HepG2 (cell line): ENCODE results near the gene SORBS2. TPM values are rescaled to one million over a fixed set of nuclear protein-coding genes. Genes with fewer than 3 reads are reported as not detected.

Experiments
- FLYWCH1 ChIP-seq: sonication (generic); formaldehyde crosslinking; IDR thresholded peaks from 2 replicates; pipeline ENCODE4 v1.8.1; 2023; ENCODE audit warnings: mild to moderate bottlenecking, missing genetic modification reagents
- JUNB ChIP-seq: sonication (generic); formaldehyde crosslinking; IDR thresholded peaks from 2 replicates; pipeline ENCODE4 v1.8.0; 2022; ENCODE audit warnings: missing genetic modification reagents, mild to moderate bottlenecking, borderline replicate concordance
- MXD4 ChIP-seq: IDR thresholded peaks from 2 replicates; pipeline ENCODE4 v1.6.1; 2016; ENCODE audit warnings: mild to moderate bottlenecking, missing biosample characterization, missing genetic modification reagents
- PATZ1 ChIP-seq: sonication (generic); formaldehyde crosslinking; IDR thresholded peaks from 2 replicates; pipeline ENCODE4 v1.4.0; 2020; ENCODE audit warnings: missing genetic modification reagents
- SP140L ChIP-seq: sonication (generic); formaldehyde crosslinking; IDR thresholded peaks from 2 replicates; pipeline ENCODE4 v1.4.0; 2020; ENCODE audit warnings: missing genetic modification reagents, borderline replicate concordance
- SRF ChIP-seq: IDR thresholded peaks from 2 replicates; pipeline ENCODE4 v1.6.1; 2011; ENCODE audit warnings: mild to moderate bottlenecking, low read depth, low read length, moderate library complexity
- TARDBP ChIP-seq: sonication (generic); formaldehyde crosslinking; IDR thresholded peaks from 2 replicates; pipeline ENCODE4 v1.8.0; 2022; ENCODE audit warnings: mild to moderate bottlenecking, missing genetic modification reagents
- TCF7 ChIP-seq: sonication (generic); IDR thresholded peaks from 2 replicates; pipeline ENCODE4 v1.6.1; 2016; ENCODE audit warnings: antibody characterized with exemption, low read depth
- TEF ChIP-seq: sonication (generic); formaldehyde crosslinking; IDR thresholded peaks from 2 replicates; pipeline ENCODE4 v1.5.0; 2020; ENCODE audit warnings: missing genetic modification reagents
- ZNF18 ChIP-seq: sonication (generic); formaldehyde crosslinking; IDR thresholded peaks from 2 replicates; pipeline ENCODE4 v1.8.0; 2022; ENCODE audit warnings: mild to moderate bottlenecking, missing genetic modification reagents; ENCODE audit not compliant: insufficient replicate concordance
- ZNF326 ChIP-seq: sonication (generic); formaldehyde crosslinking; IDR thresholded peaks from 2 replicates; pipeline ENCODE4 v1.4.0; 2020; ENCODE audit warnings: missing genetic modification reagents, borderline replicate concordance
- ZNF678 ChIP-seq: sonication (generic); formaldehyde crosslinking; IDR thresholded peaks from 2 replicates; pipeline ENCODE4 v1.4.0; 2020; ENCODE audit warnings: mild to moderate bottlenecking, missing genetic modification reagents
- ZNF770 ChIP-seq: sonication (generic); formaldehyde crosslinking; IDR thresholded peaks from 2 replicates; pipeline ENCODE4 v1.5.0; 2020; ENCODE audit warnings: mild to moderate bottlenecking, missing genetic modification reagents
- polyA plus RNA-seq, 8 experiments: library from polyadenylated mRNA; depleted of rRNA in 3 of 8; stranded (reverse) in 7 of 8; unstranded in 1 of 8; fragments of >200 nt; fragmentation: Illumina TruSeq in 4 of 8; extraction: Trizol in 4 of 8; gene quantifications; 2 replicates each; pipeline versions ENCODE4 v1.2.1 to v1.2.3, GENCODE V29; 2011 to 2016; ENCODE audit warnings: low read depth in 4 of 8, missing spikeins in 1 of 8, mixed read lengths in 1 of 8; ENCODE audit not compliant: insufficient read depth in 1 of 8
- total RNA-seq, 5 experiments: library from RNA; depleted of rRNA; stranded (reverse); fragments of >200 nt; fragmentation: Illumina TruSeq; extraction: Trizol; gene quantifications; 2 replicates each; pipeline ENCODE4 v1.2.3, GENCODE V29; 2016; ENCODE audit warnings: low read depth in 1 of 5
- TF ChIP-seq, protein P1 (sequence below): IDR thresholded peaks from 2 replicates; pipeline ENCODE4 v1.6.1; 2018; ENCODE audit warnings: missing genetic modification reagents
- TF ChIP-seq, protein P2 (sequence below): sonication (generic); formaldehyde crosslinking; IDR thresholded peaks from 2 replicates; pipeline ENCODE4 v1.9.0; 2021; ENCODE audit warnings: missing genetic modification reagents, borderline replicate concordance
- TF ChIP-seq, protein P3 (sequence below): sonication (generic); formaldehyde crosslinking; IDR thresholded peaks from 2 replicates; pipeline ENCODE4 v1.4.0; 2020; ENCODE audit warnings: missing genetic modification reagents

The SORBS2 gene
- total and polyA plus RNA-seq, 2 of the 13 experiments (the other 11 are each of a cell fraction or from before 2014, with no cell fraction given) = 25.0 to 80.5 TPM

GRCh38 chr4:185713731-185714130, 98.3 kb downstream of the SORBS2 start (continued):
- TF ChIP-seq, protein P1, sequence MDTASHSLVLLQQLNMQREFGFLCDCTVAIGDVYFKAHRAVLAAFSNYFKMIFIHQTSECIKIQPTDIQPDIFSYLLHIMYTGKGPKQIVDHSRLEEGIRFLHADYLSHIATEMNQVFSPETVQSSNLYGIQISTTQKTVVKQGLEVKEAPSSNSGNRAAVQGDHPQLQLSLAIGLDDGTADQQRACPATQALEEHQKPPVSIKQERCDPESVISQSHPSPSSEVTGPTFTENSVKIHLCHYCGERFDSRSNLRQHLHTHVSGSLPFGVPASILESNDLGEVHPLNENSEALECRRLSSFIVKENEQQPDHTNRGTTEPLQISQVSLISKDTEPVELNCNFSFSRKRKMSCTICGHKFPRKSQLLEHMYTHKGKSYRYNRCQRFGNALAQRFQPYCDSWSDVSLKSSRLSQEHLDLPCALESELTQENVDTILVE (CRISPR knock-in tag) = peak; percentile 88; the same call in 1 of the 2 replicates
- TF ChIP-seq ZNF18 (CRISPR knock-in tag) (peak; percentile 23), SP140L (CRISPR knock-in tag) (no peak), ZNF678 (CRISPR knock-in tag) (no peak), TARDBP (CRISPR knock-in tag) (peak; percentile 79), ZNF326 (no peak), ZNF770 (CRISPR knock-in tag) (no peak), TCF7 (peak; percentile 47), PATZ1 (CRISPR knock-in tag) (no peak), FLYWCH1 (no peak), JUNB (CRISPR knock-in tag) (no peak), SRF (no peak), TEF (CRISPR knock-in tag) (no peak), MXD4 (CRISPR knock-in tag) (no peak)
- TF ChIP-seq, protein P2, sequence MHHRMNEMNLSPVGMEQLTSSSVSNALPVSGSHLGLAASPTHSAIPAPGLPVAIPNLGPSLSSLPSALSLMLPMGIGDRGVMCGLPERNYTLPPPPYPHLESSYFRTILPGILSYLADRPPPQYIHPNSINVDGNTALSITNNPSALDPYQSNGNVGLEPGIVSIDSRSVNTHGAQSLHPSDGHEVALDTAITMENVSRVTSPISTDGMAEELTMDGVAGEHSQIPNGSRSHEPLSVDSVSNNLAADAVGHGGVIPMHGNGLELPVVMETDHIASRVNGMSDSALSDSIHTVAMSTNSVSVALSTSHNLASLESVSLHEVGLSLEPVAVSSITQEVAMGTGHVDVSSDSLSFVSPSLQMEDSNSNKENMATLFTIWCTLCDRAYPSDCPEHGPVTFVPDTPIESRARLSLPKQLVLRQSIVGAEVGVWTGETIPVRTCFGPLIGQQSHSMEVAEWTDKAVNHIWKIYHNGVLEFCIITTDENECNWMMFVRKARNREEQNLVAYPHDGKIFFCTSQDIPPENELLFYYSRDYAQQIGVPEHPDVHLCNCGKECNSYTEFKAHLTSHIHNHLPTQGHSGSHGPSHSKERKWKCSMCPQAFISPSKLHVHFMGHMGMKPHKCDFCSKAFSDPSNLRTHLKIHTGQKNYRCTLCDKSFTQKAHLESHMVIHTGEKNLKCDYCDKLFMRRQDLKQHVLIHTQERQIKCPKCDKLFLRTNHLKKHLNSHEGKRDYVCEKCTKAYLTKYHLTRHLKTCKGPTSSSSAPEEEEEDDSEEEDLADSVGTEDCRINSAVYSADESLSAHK = no peak
- TF ChIP-seq, protein P3, sequence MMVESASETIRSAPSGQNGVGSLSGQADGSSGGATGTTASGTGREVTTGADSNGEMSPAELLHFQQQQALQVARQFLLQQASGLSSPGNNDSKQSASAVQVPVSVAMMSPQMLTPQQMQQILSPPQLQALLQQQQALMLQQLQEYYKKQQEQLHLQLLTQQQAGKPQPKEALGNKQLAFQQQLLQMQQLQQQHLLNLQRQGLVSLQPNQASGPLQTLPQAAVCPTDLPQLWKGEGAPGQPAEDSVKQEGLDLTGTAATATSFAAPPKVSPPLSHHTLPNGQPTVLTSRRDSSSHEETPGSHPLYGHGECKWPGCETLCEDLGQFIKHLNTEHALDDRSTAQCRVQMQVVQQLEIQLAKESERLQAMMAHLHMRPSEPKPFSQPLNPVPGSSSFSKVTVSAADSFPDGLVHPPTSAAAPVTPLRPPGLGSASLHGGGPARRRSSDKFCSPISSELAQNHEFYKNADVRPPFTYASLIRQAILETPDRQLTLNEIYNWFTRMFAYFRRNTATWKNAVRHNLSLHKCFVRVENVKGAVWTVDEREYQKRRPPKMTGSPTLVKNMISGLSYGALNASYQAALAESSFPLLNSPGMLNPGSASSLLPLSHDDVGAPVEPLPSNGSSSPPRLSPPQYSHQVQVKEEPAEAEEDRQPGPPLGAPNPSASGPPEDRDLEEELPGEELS (CRISPR knock-in tag) = peak; percentile 71
